Activated CD4-positive, alpha-beta T cell treated with anti-CD3 and anti-CD28 coated beads for 48 hours (primary cell): ENCODE data around the gene EEPD1.
"Not testable (repeated sequence)": the region's sequence is repeated elsewhere in the genome, so short reads cannot be mapped to it uniquely, and the experiment has no call there.

ENCODE experiments used
- DNase-seq: peaks from one replicate; pipeline ENCODE4 v3.0.0-alpha.2; 2020

The EEPD1 gene

DNA sequence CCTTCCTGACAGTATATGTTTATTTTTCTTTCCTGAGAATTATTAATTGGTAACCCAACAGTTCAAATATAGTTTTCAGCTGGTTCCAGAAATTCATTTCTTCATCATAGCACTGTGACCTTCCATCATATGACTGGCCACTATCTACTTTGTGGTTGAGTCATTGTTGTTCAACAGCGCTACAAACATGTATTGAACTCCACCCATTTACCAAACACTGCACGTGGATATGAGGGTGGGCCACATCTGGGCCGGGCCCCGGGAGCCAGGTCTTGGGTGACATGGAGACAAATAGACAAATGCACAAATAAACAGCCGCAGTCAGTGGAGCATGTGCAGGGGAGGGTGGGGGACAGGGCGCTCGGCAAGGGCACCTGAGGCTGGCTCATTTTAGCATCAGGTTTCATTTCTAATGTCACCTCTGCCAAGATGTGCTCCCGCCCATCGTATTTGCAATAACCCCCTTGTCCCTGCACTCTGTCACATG is 24.0 kb upstream of the EEPD1 start:
- no peak for DNase-seq

DNA sequence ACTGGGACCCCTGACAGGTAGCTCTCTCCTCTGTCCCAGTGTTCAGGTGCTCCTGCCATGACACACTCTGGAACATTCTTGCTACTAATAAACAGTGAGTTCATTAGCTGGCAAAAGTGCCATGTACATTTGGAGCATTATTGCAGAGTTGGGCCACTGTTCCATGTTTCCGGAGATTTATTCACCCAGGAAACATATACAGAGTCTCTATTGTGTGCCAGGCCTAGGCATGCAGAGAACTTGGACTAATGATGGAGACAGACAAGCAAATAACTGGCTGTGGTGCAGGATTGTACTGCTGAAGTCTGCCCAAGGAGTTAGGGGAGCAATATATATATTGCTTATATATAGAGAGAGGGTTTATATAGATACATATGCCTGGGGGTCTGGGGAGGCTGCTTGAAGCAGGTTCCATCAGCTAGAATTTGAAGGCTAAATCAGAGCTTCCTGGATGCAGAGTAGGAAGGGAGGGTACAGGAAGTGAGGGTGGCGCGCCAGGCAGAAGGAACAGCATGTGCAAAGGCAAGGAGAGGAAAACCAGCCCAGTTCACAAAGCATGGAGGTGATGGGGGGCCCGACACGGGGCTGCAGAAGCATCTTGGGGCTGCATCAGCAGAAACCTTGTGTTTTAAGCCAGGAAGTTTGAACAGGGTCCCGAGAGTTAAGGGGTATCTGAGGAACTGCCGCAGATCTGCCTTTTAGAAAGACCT is 22.7 kb upstream of the EEPD1 start:
- DNase-seq, result no peak

DNA sequence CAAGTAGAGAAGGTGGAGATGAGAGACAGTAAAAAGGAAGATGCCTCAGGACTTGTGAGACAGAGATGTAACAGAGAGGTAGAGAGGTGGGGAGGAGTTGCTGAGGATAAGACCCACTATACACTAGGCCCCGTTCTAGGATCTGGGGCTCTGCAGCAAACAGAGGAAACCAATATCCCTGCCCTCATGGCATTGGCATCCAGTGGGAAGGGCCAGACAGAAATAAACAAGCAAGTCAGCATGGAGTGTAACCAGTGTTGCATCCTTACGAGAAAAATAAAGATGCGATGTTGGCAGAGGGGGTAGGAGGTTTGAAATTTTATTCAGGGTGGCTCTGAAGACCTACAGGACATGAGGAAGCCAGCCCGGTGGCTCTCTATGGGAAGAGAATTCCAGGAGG is 22.0 kb upstream of the EEPD1 start:
- DNase-seq, result no peak

DNA sequence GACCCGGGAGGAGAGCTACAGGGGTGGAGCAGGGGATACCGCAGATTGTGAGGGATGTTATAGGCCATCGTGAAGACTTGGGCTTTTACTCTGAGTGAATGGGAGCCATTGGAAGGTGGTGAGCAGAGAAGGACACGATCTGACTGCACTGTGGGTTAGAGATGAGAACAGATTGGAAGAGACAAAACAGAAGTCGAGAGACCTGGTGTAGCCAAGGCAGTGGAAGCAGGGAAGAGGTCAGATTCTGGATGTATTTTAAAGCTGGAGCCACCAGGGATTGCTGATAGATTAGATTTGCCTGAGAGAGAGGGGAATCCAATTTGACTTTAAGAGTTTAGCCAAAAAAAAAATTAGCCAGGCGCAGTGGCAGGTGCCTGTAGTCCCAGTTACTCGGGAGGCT is 21.6 kb upstream of the EEPD1 start:
- DNase-seq, result no peak

DNA sequence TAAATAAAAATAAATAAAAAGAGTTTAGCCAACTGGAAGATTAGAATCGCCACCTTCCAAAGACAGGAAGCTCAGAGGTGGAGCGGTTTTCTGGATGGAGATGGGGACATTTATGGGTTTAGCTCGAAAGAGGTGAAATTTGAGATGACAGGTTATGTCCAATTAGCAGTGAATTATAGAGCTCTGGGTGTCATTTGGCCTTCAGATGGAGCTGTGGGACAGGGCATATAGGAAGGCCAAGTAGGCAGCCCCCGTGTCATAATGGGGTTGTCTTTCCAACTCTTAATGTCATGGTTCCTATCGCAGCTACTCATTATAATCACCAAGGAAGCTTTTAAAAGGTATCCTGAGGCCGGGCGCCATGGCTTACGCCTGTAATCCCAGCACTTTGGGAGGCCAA is 21.0 kb upstream of the EEPD1 start:
- DNase-seq, result no peak

DNA sequence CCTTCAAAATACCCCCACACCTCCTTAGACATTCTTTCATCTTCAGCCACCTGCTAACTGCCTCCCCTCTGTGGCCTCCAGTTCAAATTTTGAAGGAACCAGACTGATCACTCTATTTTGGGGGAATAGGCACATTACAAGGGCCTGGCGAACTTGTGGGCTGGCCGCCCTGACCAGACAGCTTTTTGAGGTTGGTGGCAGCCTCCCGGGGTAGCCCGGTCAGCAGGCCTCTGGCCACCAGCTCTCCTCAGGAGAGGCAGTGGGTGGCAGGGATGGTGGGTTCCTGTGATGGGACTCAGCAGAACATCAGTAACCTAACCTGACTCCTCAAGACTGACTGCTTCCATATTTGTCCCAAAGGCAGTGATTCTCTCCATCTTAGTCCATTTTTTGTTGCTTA is 17.4 kb upstream of the EEPD1 start:
- no peak for DNase-seq

DNA sequence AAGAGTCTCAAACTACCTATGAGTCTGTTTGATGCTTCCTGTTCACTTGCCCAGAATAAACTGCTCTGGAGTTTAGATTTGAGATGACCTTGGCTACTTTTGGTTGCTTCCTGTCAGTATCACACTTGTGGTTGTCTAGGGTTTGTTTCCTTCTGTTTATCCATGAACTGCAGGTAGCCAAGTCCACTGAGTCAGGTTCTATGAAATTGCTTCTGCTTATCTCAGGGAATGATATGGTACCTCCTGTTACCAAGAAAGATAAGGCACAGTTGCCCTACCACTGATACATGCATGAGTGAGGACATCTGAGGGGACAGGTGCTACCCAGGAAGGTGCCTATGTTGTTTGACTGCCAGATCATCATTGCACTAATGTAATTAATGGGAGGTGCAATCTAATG is 15.8 kb upstream of the EEPD1 start:
- no peak for DNase-seq

DNA sequence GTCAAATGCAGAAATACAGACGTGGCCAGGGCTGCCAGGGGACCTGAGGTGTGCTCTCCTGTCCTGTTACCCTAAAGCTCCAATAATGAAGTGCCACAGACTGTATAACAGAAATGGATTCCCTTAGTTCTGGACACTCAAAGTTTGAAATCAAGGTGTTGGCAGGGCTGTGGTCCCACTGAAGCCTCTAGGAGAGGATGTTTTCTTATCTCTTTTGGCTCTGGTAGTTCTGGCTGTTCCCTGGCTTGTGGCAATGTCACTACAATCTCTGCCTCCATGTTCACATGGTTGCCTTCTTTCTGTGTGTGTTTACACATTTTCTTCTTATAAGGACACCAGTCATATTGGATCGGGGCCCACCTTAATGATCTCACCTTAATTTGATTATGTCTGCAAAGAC is 15.3 kb upstream of the EEPD1 start:
- DNase-seq, result no peak

DNA sequence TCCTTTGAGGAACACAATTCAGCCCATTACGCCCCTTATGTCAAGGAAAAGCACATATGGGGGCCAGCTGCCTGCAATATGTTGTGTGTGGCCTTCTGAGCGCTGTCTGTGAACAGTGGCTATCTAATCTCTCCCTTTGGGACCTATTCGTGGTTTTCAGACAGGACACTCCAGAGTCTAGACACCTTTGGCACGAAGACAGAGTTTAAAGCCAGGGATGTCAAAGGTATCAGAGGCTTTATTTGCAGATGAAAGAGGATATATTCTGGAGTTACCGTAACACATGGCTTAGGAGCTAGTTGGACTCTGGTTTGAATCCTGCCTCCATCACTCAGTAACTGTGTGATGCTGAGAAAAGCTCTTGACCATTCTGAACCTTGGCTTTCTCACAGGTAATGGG is 14.8 kb upstream of the EEPD1 start:
- DNase-seq, result no peak

DNA sequence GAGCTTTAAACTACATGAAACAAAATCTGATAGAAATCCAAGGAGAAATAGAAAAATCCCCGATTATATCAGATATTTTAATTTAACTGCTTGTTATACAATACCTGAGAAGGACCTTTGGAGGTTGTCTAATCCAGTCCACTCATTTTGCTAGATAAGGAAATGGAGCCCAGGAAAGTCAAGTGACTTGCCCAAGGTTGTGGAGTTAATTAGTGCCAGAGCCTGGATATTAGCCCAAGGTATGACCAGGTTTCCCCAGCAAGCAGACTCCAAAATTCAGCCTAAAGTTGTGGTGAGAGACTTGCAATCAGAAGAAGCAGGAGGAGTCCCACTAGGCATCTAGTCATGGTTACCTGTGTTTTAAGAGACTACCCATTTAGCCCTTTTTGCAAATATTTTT is 11.7 kb upstream of the EEPD1 start:
- DNase-seq, result no peak

DNA sequence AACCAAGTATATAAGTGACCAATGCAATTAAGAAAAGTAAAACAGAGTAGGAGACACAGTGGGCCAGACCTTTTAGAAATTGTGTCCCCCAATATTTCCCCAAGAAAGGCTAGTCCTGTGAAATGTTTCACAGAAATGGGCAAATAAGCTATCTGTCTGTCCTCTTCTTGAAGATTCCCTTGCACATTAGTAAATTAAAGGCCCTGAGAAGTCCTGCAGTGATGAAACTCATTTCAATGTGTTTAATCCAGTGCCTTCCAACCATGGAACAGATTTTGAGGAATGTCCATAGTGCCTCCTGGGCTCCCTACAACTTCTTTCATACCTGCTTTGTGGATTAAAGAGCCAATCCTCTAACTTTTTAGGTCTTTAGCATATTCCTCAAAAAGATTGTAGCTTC is 11.2 kb upstream of the EEPD1 start:
- no peak for DNase-seq

DNA sequence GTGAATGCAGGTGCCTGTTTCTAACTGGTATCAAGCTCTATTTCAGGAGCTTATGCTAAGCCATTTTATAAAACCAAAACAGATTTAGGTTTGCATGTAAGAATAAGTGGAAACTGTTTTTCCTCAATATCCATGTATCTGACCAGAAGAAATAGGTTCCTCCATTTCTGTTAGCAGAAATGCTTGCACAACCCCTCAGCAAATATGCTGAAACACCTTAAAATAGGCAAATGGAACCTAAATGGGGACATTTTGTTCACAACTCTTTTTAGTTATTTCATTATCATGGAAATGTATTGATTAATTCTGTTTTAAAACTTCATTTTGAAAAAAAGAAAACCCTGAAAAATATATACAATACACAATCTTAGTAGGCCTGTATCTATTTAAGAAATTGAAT is 8.9 kb upstream of the EEPD1 start:
- no peak for DNase-seq

DNA sequence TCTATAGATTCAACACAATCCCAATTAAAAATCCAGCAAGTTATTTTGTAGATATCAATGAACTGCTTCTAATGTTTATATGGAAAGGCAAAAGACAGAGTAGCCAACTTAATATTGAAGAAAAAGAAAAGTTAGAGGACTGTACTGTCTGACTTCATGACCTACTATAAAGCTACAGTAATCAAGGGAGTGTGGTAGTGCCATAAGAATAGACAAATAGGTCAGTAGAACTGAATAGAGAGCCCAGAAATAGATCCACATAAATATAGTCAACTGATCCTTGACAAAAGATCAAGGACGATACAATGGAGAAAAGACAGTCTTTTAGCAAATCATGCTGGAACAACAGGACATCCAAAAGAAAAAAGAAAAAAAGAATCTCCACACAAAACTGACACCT is 7.4 kb upstream of the EEPD1 start:
- no peak for DNase-seq

DNA sequence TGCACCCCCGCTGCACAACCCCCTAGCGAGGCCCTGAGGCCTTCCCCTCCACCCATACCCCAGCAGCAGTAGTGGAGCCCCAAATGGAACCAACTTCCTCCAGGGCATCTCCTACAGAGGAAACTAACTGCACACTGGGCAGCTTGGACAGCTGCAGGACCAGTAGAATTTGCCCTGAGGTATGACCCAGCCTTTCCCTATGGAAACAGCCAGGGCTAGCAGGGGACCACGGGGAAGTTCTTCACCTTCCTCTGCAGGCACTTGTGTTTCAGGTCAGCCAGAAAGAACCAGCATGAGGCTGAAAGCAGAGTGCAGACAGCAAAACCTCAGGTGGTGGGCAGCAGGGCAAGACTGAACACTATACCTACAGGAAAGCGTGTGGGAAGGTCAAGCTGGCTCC is 5.7 kb upstream of the EEPD1 start:
- DNase-seq, result no peak

DNA sequence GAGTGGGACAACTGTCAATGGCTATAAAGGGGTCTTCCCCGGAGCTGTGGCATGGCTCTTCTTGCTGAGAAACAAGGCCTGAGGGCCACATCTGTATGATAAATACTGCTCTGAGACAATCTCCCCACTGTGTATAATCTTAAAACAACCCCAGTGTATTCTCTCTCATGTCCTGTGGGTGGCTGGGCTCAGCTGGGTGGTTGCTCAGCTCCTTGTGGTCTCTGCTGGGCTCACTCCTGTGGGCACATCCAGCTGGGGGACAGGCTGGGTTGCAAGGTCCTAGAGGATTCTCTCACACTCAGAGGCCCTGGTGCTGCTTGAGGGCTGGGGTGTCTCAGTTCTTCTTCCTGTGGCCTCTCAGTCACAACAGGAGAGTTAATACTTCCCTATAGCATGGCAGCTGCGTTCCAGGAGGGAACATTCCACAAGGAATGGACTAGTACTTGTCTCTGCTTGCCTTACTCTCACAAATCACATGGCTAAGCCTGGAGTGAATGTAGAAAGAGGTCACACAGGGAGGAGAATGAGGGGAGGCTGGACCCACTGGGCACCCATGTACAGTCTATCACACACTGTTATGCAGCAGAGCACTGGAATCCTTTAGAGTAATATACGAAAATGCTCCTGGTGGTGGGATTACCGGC is 4.5 kb upstream of the EEPD1 start:
- no peak for DNase-seq

DNA sequence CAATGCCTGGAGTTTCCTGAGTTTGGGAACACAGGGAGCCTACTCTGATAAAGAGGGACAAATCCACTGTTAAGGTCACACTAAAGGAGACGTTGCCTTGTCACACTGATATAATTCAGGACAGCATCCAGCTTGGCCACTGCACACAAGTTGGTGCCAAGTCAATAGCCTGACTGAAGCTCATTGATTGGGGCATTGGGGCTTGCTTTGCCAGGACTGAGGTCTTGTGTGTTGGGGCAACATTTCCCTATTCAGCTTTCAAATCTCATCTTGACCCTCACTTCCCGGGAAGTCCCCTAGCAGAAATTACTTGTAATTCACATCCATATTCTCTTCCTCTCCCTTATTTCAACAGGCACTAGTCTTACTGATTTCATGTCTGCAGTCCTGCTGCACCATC is 3.8 kb upstream of the EEPD1 start:
- DNase-seq, result not testable (repeated sequence)

DNA sequence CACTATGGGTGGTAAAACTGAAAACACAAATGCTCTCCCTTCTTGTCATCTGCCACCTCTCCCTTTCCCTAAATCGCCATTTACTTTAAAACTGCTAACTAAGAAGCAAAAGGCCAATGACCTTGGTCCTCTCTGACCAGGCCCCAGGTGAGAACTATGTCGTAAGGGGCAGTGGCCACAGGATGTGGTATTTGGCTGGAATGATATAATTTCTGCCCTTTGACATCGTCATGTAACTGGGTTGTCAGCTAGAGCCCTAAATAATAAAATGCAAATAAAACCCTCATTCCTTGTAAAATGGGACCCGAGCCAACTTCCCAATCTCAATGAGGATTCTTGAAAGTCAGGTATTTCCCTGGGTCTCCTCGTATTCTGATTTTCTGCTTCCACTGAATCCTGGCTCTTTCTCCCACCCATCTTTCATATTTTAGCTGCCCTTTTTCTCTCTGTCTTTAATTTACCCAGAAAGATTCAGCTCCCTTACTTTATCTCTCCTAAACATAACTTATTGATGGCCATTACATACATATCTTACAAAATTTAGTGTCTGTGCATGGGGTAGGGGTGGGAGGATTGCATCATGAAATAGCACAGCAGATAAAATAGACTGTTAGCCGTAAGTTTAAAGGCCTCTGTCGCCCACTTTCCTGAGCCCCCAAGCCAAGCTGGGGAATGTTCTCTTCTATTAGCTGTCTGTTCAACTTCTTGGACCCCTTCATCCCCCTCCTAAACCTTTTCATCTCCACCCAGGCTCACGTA is 3.2 kb upstream of the EEPD1 start:
- no peak for DNase-seq

DNA sequence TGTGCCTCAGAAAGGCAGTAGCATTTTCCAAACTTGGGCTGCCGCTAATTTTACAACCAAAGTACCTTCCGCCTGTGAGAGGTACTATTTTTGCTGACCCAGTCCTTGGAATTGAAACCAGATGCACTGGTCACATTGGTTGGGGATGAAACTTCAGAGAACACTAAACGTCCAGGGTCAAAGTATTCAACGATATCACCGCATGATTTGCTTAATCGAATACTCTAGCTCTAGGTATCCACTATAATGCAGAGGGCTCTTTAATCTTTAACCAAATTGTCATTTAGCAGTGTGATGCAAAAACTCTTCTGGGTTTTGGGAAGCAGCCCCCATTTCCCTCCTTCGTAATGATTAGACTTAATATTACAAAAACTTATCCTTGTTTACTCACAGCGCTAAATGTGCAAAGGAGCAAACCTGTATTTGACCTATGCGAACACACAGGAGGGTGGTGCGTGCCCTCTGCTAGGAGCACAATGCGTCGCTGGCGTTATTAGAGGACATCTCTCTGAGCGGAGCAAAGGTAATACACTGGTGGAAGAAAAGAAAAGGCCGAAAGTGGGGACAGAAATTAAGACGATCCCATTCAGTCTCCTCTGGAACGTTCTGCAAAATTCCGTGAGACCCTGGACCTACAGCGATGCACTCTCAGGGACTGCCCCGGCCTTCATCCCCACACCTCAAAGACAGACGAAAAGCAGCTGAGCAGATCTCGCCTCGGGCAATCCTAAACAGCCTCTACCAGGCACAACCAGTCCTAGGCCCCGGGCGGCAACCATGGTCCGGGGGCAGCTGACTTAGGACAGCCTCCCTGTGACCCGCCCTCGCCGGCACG is 916 bp upstream of the EEPD1 start:
- DNase-seq, result no peak

DNA sequence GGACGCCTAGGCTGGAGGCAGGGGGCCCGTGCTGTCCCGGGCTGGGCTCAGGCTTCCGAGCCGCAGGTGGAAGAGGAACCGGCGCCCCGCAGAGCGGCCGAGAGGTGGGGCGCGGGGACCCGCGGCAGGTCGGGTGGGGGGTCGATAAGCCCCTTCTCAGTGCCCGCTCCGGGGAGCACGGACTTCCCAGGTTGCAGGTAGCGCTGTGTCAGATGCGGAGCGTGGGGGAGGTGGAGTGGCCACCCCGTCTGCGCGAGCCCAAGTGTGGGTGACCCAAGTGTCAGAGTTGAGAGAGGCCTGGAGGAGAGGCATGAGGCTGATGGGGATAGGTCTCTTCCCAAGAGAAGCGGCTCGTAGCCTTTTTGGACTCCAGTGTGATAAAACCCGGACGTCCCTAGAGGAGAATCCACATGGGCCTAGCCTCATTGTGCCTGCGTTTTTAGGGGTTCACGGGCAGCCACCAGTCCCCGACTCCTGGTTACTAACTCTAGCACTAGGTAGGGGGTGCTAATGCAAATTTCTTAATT is 580 bp downstream of the EEPD1 start:
- DNase-seq, result peak; percentile 23

DNA sequence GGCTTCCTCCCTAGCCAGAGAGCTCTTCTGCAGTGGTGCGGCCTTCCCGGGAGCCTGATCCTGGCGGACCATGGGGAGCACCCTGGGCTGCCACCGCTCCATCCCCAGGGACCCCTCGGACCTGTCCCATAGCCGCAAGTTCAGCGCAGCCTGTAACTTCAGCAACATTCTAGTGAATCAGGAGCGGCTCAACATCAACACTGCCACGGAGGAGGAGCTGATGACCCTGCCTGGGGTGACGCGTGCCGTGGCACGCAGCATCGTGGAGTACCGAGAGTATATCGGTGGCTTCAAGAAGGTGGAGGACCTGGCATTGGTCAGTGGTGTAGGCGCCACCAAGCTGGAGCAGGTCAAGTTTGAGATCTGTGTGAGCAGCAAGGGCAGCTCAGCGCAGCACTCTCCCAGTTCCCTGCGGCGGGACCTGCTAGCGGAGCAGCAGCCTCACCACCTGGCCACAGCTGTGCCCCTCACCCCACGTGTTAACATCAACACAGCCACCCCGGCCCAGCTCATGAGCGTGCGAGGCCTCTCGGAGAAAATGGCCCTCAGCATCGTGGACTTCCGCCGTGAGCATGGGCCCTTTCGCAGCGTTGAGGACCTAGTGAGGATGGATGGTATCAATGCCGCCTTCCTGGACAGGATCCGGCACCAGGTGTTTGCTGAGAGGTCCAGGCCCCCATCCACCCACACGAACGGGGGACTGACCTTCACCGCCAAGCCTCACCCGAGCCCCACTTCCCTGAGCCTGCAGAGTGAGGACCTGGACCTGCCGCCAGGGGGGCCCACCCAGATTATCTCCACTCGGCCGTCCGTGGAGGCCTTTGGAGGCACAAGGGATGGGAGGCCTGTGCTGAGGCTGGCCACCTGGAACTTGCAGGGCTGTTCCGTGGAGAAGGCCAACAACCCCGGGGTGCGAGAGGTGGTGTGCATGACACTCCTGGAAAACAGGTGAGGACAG is 1.5 kb downstream of the EEPD1 start:
- DNase-seq, result no peak

DNA sequence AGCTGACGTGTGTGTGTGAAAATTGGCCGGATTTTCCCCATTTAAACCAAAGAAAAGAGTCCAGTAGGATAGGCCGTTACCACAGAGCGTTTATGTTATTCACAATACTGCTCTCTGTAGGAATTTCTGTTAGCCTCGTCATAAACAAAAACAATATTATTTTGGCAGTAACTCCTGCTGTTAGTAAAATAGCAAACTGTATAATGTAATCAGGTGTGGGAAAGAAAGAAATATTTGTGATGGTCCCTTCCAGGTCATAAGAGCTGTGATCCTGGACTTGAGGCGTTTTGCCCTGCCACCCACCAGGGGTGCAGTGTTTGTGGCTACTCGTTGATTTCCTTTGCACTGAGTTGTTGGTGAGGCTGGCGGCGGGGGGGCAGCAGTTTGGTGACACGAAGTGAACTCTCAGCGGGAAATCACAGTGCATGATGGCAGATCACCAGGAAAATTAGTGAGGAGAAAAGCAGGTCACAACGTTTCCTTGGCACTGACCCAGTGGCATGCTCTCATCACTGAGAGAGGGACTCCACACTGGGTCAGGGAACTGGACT is 2.8 kb downstream of the EEPD1 start:
- DNase-seq, result no peak
